HEK293 (cell line): ENCODE measurements around the gene GGA3.

Source experiments
- CTCF ChIP-seq: fragments of 450-650 bp; formaldehyde crosslinking; IDR thresholded peaks from 2 replicates; pipeline ENCODE4 v1.5.1; 2016; ENCODE audit warnings: missing biosample characterization, missing genetic modification characterization
- ZNF335 ChIP-seq: fragments of 450-650 bp; formaldehyde crosslinking; conservative IDR thresholded peaks from 2 replicates; pipeline ENCODE4 v1.5.1; 2016; ENCODE audit warnings: missing biosample characterization, missing genetic modification characterization

DNA sequence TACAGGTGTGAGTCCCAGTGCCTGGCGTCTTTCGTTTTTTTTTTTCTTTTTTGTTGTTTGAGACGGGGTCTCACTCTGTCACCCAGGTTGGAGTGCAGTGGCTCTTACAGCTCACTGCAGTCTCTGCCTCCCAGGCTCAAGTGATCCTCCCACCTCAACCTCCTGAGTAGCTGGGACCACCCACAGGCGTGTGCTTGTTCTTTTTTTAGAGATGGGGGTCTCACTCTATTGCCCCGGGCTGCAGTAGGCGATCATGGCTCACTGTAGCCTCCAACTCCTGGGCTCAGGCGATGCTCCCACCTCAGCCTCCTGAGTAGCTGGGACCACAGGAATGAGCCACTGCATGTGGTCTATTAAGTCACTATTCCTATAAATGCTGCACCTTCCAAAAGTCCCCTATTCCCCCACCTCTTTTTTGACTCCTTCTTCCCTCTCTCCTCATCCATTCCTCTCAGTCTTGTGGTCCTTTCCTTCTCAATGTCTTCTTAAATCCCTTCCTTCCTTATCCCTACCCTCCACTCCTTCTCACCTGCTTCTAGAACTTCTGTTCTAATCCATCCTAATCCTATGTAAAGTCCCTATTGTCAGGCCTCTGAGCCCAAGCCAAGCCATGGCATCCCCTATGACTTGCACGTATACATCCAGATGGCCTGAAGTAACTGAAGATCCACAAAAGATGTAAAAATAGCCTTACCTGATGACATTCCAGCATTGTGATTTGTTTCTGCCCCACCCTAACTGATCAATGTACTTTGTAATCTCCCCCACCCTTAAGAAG is 9.2 kb downstream of the GGA3 start:
- TF ChIP-seq CTCF (tag by site-specific recombination) (no peak), ZNF335 (tag by site-specific recombination) (no peak)
